T-cell (primary cell): ENCODE results near the gene HTD2. TPM values are rescaled to one million over a fixed set of nuclear protein-coding genes. Genes with fewer than 3 reads are reported as not detected.

Experiments used
- ATAC-seq, 4 experiments: fragments of 200-7000 bp in 3 of 4; fragments of 150-1000 bp in 1 of 4; cut with Tn5 transposase; replicated peaks in 1 of 4; 1 replicate in 3 of 4; 2 replicates in 1 of 4; pipeline ENCODE4 v1.10.0; 2021; ENCODE audit warnings: moderate library complexity in 3 of 4, mild to moderate bottlenecking in 2 of 4, moderate number of reproducible peaks in 1 of 4
- CTCF ChIA-PET, 2 donors: fragments of 300-600 bp; sonication (Branson Sonifier 250); formaldehyde crosslinking; loops; one replicate each; lab custom pipeline; 2022; ENCODE audit warnings: antibody characterized with exemption in 2 of 2; lab: Charles Lee
- POLR2A ChIA-PET, 2 donors: fragments of 300-600 bp; sonication (Branson Sonifier 250); formaldehyde crosslinking; loops; one replicate each; lab custom pipeline; 2022; ENCODE audit warnings: antibody characterized with exemption in 2 of 2; lab: Charles Lee
- DNase-seq, 35 experiments: peaks; one replicate each; pipeline versions ENCODE4 v3.0.0 to v3.0.0-alpha.2; 2013 to 2023
- H3K27ac ChIP-seq: one replicate; pipeline ENCODE4 v1.5.1; 2013; ENCODE audit warnings: low read length
- H3K27me3 ChIP-seq, 2 experiments: replicated peaks in 1 of 2; 1 replicate in 1 of 2; 2 replicates in 1 of 2; pipeline versions ENCODE4 v1.6.1 to v1.7.0; 2013; ENCODE audit warnings: low read length in 1 of 2, mixed read lengths in 1 of 2; ENCODE audit not compliant: control insufficient read depth in 2 of 2, insufficient read depth in 2 of 2; ENCODE audit errors: extremely low read depth in 1 of 2
- H3K36me3 ChIP-seq, 2 donors: 1 replicate in 1 of 2; 2 replicates in 1 of 2; pipeline versions ENCODE4 v1.6.1 to v1.7.0; 2013; ENCODE audit warnings: low read length in 1 of 2; ENCODE audit not compliant: control insufficient read depth in 2 of 2, insufficient read depth in 1 of 2; ENCODE audit errors: extremely low read depth in 1 of 2
- H3K4me1 ChIP-seq, 2 experiments: 1 replicate in 1 of 2; 2 replicates in 1 of 2; pipeline versions ENCODE4 v1.6.1 to v1.7.0; 2013; ENCODE audit warnings: low read length in 2 of 2, mixed read lengths in 1 of 2; ENCODE audit not compliant: insufficient read depth in 2 of 2, control insufficient read depth in 1 of 2; ENCODE audit errors: extremely low read depth in 1 of 2
- H3K4me3 ChIP-seq, 2 donors: 1 replicate in 1 of 2; 2 replicates in 1 of 2; pipeline versions ENCODE4 v1.5.1 to v1.7.0; 2013; ENCODE audit warnings: mild to moderate bottlenecking in 2 of 2, low read length in 1 of 2, moderate library complexity in 1 of 2; ENCODE audit not compliant: control insufficient read depth in 1 of 2; ENCODE audit errors: extremely low read depth in 1 of 2
- H3K9me3 ChIP-seq: 2 replicates; pipeline ENCODE4 v1.7.0; 2013
- H3K27ac Mint-ChIP-seq, 2 donors: one replicate each; pipeline ENCODE4 v1.8.0; 2020 to 2021; ENCODE audit warnings: mild to moderate bottlenecking in 2 of 2, mixed read lengths in 2 of 2
- H3K27me3 Mint-ChIP-seq, 2 donors: one replicate each; pipeline ENCODE4 v1.8.0; 2021 to 2022; ENCODE audit warnings: mixed read lengths in 2 of 2
- H3K36me3 Mint-ChIP-seq: one replicate; pipeline ENCODE4 v1.8.0; 2021; ENCODE audit warnings: mixed read lengths
- H3K4me1 Mint-ChIP-seq, 3 donors: one replicate each; pipeline ENCODE4 v1.8.0; 2020 to 2022; ENCODE audit warnings: mixed read lengths in 3 of 3, mild to moderate bottlenecking in 1 of 3
- H3K4me3 Mint-ChIP-seq, 3 donors: one replicate each; pipeline ENCODE4 v1.8.0; 2020 to 2022; ENCODE audit warnings: mild to moderate bottlenecking in 3 of 3, mixed read lengths in 3 of 3, moderate library complexity in 3 of 3
- H3K9me3 Mint-ChIP-seq, 3 donors: one replicate each; pipeline ENCODE4 v1.8.0; 2020 to 2022; ENCODE audit warnings: mixed read lengths in 3 of 3
- WGBS: methylation state at CpG from one replicate; pipeline ENCODE4 v1.1.5; 2013; ENCODE audit warnings: missing lambda C conversion rate; ENCODE audit not compliant: insufficient coverage; 5-methylcytosine and 5-hydroxymethylcytosine counted together
- total RNA-seq, 35 experiments: library from RNA in 6 of 35; stranded (reverse) in 6 of 35; fragments of 120-200 nt in 1 of 35; gene quantifications; one replicate each; pipeline versions ENCODE4 v1.2.1 to v1.2.4 and lab custom pipeline; 2013 to 2026

HTD2 gene
- total RNA-seq, 5 donors from 2014 or later (not counting 1 experiment from before 2014, with no cell fraction given) = 7.3 to 10.0 (median 8.8) TPM

DNA sequence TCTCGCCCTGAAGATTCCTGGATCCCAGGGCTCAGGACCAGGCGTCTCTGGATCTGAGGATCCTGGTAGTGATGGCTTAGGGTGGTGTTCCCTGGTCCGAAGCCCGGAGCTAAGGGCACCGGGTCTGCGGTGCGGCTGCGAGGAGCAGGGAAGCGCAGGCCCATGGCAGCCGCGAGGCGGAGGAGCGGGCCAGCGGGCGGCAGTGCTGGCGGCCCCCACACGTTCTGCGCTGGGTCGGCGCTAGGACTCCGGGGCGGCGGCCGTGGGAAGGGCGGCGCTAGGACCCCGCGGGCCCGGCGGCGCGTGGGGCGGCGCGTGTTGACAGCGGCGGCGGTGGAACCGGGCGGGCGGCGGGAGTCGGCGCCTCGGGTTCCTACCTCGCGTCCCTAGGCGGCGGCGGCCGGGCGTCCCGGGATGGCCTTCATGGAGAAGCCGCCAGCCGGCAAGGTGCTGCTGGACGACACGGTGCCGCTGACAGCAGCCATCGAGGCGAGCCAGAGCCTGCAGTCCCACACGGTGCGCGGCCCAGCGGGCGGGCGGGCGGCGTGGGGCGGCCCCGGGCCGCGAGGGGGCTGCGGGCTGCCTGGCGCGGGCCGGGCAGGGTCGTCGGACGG, 26.4 kb downstream of the HTD2 start, which contains the start of gene PXK:
Gene PXK (plus strand): TSS at position 318 of the 614 bp plus-strand sequence. CDS start 97 bp downstream, at position 415.
- Mint-ChIP-seq H3K4me3 (peak within 1 kb of the TSS; percentile 94 to 100 (median 99)), H3K9me3 (no peaks in the 10 kb centered on the region), H3K27me3 (no peaks in the 10 kb centered on the region), H3K36me3 (peaks cover 5% of the 10 kb centered on the region), H3K27ac (peak within 1 kb of the TSS; percentile 84 to 91), H3K4me1 (peaks cover 36 to 43% (median 39%) of the 10 kb centered on the region in 3 donors)
- Histone ChIP-seq H3K27ac (no peak within 1 kb of the TSS), H3K36me3 (no peaks in the 10 kb centered on the region), H3K4me3 (peak within 1 kb of the TSS; percentile 57 to 70), H3K9me3 (no peaks in the 10 kb centered on the region), H3K4me1 (peaks cover 8 to 17% of the 10 kb centered on the region in 2 experiments), H3K27me3 (peaks cover 0 to 5% of the 10 kb centered on the region in 2 experiments)
- 1% methylated on average over 79 of the region's 79 CpGs for WGBS
- ChIA-PET CTCF (interaction anchor here (0.6 to 1.7 kb wide), 7 partner anchors 10 to 161 kb away, joined by 3 to 10 read pairs (median 3); partner anchors contain the start of genes KCTD6 (in 2 of the 2), HTD2 (in 1 of the 2) and RPP14 (in 1 of the 2)), POLR2A (interaction anchor here (0.5 to 0.6 kb wide), 2 partner anchors 151 to 310 kb away, joined by 4 to 5 read pairs; no protein-coding TSS in a partner anchor)
- DNase-seq (peak; percentile 58 to 86 (median 73)), ATAC-seq (peak; percentile 91 to 95 (median 92))

DNA sequence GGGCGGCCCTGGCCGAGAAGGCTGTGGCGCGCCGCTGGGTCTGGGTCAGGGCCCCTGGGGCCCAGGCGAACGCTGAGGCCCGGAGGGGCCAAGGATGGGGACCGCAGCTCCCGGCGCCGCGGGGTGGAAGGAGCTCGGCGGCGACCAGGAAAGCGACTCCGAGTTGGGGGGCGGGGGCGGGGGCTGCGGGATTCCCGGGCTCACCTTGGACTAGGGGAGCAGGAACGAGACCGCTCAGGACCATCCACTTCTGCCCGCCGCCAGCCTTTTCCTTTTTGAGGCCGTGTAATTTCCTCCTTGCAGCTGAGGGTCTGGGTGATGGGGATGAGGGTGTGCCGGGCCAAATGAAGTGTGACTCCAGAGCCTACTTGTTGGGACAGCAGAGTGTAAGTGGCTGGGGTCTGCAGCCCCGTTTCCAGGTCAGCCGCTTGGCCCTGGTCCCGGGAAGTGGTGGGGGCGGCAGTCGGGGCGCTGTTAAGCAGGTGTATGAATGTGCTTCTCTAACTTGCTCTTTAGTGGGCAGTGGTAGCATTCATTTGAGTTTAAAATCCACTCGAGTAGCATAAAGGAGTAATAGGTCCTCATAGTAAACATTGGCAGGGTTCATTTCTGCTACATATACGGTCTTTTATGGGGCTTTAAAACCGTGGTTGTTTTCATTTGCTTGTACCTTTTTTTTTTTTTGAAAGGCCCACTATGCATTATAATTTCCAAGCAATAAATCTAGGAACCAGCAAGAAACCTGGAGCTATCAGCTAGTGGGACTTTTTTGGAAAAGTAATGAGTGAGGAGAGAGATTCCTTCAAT, 27.1 kb downstream of the HTD2 start:
- ChIA-PET CTCF (interaction anchor here (0.6 to 1.7 kb wide), 11 partner anchors 11 to 158 kb away, joined by 3 to 10 read pairs (median 3); partner anchors contain the start of genes HTD2 (in 1 of the 2), KCTD6 (in 1 of the 2) and RPP14 (in 1 of the 2)), POLR2A (interaction anchor here (0.6 to 0.7 kb wide), 2 partner anchors 34 to 151 kb away, joined by 4 to 6 read pairs; no protein-coding TSS in a partner anchor)
- ATAC-seq (peak; percentile 25 to 54 (median 44)), DNase-seq (peak in 12 of 35 experiments; percentile 7 to 45 (median 14))
- Histone ChIP-seq H3K4me3 (peak overlapping the region; percentile 57 to 70), H3K4me1 (peaks cover 8 to 17% of the 10 kb centered on the region in 2 experiments), H3K9me3 (no peaks in the 10 kb centered on the region), H3K27me3 (peaks cover 0 to 5% of the 10 kb centered on the region in 2 experiments), H3K27ac (no peak overlapping the region), H3K36me3 (no peaks in the 10 kb centered on the region)
- H3K4me1 Mint-ChIP-seq = peaks cover 36 to 43% (median 39%) of the 10 kb centered on the region in 3 donors
- H3K4me3 Mint-ChIP-seq = peak overlapping the region; percentile 94 to 100 (median 99)
- H3K36me3 Mint-ChIP-seq = peaks cover 5% of the 10 kb centered on the region
- no peaks in the 10 kb centered on the region for H3K9me3 Mint-ChIP-seq
- H3K27me3 Mint-ChIP-seq = no peaks in the 10 kb centered on the region
- peak overlapping the region; percentile 84 to 91 for H3K27ac Mint-ChIP-seq
- WGBS = 0% methylated on average over 30 of the region's 37 CpGs

GRCh38 chr3:58334013-58334321, 27.6 kb downstream of the HTD2 start:
- peak overlapping the region; percentile 94 to 100 (median 99) for H3K4me3 Mint-ChIP-seq
- H3K4me1 Mint-ChIP-seq = peaks cover 38 to 43% (median 39%) of the 10 kb centered on the region in 3 donors
- H3K4me3 ChIP-seq = peak overlapping the region in 1 of 2 donors; percentile 70
- H3K27me3 ChIP-seq = peaks cover 0 to 5% of the 10 kb centered on the region in 2 experiments
- peaks cover 8 to 17% of the 10 kb centered on the region in 2 experiments for H3K4me1 ChIP-seq
- H3K9me3 ChIP-seq = no peaks in the 10 kb centered on the region
- no peak for DNase-seq
- no peak for ATAC-seq
- WGBS = no CpG with 5 or more reads among the region's 4 CpGs
- H3K27ac ChIP-seq = no peak overlapping the region
- CTCF ChIA-PET = interaction anchor here (0.7 to 1.2 kb wide), 7 partner anchors 13 to 158 kb away, joined by 3 to 6 read pairs (median 3); partner anchors contain the start of genes HTD2 (in 1 of the 2), KCTD6 (in 1 of the 2) and RPP14 (in 1 of the 2)
- no peaks in the 10 kb centered on the region for H3K36me3 ChIP-seq
- H3K27ac Mint-ChIP-seq = peak overlapping the region; percentile 27 to 91
- POLR2A ChIA-PET = interaction anchor here in 1 of 2 donors (0.7 kb wide), 1 partner anchor 34 kb away, joined by 6 read pairs; no protein-coding TSS in a partner anchor
- H3K36me3 Mint-ChIP-seq = peaks cover 7% of the 10 kb centered on the region
- no peaks in the 10 kb centered on the region for H3K27me3 Mint-ChIP-seq
- H3K9me3 Mint-ChIP-seq = no peaks in the 10 kb centered on the region

- Mint-ChIP-seq H3K27me3 (no peaks in the 10 kb centered on the region), H3K4me1 (peaks cover 39 to 43% (median 42%) of the 10 kb centered on the region in 3 donors), H3K27ac (no peak overlapping the region), H3K9me3 (no peaks in the 10 kb centered on the region), H3K36me3 (peaks cover 12% of the 10 kb centered on the region), H3K4me3 (peak overlapping the region; percentile 94 to 100 (median 99))
- CTCF ChIA-PET = interaction anchor here in 1 of 2 donors (0.7 to 3.0 kb wide), 5 partner anchors 28 to 159 kb away, joined by 3 to 8 read pairs (median 4); partner anchors contain the start of genes HTD2, KCTD6 and RPP14
- WGBS = no CpG with 5 or more reads among the region's 1 CpG
- POLR2A ChIA-PET = interaction anchor here (0.7 to 1.2 kb wide), 2 partner anchors 28 to 35 kb away, joined by 4 to 6 read pairs; partner anchors contain the start of gene HTD2 (in 1 of the 2)
- Histone ChIP-seq H3K4me3 (no peak overlapping the region), H3K9me3 (no peaks in the 10 kb centered on the region), H3K4me1 (peaks cover 8 to 17% of the 10 kb centered on the region in 2 experiments), H3K27ac (no peak overlapping the region), H3K36me3 (no peaks in the 10 kb centered on the region), H3K27me3 (peaks cover 0 to 5% of the 10 kb centered on the region in 2 experiments)
- DNase-seq = no peak
- no peak for ATAC-seq
Observed at GRCh38 chr3:58334506-58334884, 28.2 kb downstream of the HTD2 start.

- H3K27me3 Mint-ChIP-seq = no peaks in the 10 kb centered on the region
- DNase-seq (no peak), ATAC-seq (no peak)
- H3K27me3 ChIP-seq = peaks cover 0 to 5% of the 10 kb centered on the region in 2 experiments
- peaks cover 39 to 43% (median 42%) of the 10 kb centered on the region in 3 donors for H3K4me1 Mint-ChIP-seq
- CTCF ChIA-PET = interaction anchor here (0.6 to 3.0 kb wide), 6 partner anchors 29 to 159 kb away, joined by 3 to 8 read pairs (median 4); partner anchors contain the start of genes HTD2 (in 1 of the 2) and RPP14 (in 1 of the 2)
- H3K9me3 ChIP-seq = no peaks in the 10 kb centered on the region
- POLR2A ChIA-PET = interaction anchor here (0.6 to 1.2 kb wide), 2 partner anchors 29 to 30 kb away, joined by 4 to 5 read pairs; partner anchors contain the start of genes HTD2 (in 1 of the 2) and RPP14 (in 1 of the 2)
- H3K36me3 Mint-ChIP-seq = peaks cover 13% of the 10 kb centered on the region
- H3K27ac Mint-ChIP-seq = peak overlapping the region; percentile 1 to 75
- WGBS = 85% methylated on average over 1 of the region's 1 CpG
- peaks cover 8 to 17% of the 10 kb centered on the region in 2 experiments for H3K4me1 ChIP-seq
- no peak overlapping the region for H3K4me3 ChIP-seq
- no peak overlapping the region for H3K4me3 Mint-ChIP-seq
- H3K9me3 Mint-ChIP-seq = no peaks in the 10 kb centered on the region
- H3K27ac ChIP-seq = no peak overlapping the region
- H3K36me3 ChIP-seq = no peaks in the 10 kb centered on the region
Observed at GRCh38 chr3:58335652-58335947, 29.3 kb downstream of the HTD2 start.
